ENCODE results near the gene MAN1B1. TPM values are rescaled to one million over a fixed set of nuclear protein-coding genes. Genes with fewer than 3 reads are reported as not detected.

The MAN1B1 gene
- polyA plus RNA-seq, 2 of the 4 experiments (the other 2 are of a cell fraction), result 31.7 to 48.6 TPM

DNA sequence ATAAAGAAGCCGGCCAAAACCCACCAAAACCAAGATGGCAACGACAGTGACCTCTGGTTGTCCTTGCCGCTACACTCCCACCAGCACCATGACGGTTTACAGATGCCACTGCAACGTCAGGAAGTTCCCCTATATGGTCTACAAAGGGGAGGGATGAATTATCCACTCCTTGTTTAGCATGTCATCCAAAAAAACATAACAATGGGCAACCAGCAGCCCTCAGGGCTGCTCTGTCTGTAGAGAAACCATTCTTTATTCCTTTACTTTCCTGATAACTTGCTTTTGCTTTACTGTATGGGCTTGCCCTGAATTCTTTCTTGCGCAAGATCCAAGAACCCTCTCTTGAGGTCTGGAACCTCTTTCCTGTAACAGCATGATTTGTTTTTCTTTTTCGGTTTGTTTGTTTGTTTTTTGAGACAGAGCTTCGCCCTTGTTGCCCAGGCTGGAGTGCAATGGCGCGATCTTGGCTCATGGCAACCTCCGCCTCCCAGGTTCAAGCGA is 11.5 kb upstream of the MAN1B1 start:
- Histone ChIP-seq H3K4me2 (no peak overlapping the region), H3K27ac (no peak overlapping the region), H3K4me1 (peaks cover 17% of the 10 kb centered on the region), H3K9me3 (no peaks in the 10 kb centered on the region), H3K4me3 (no peak overlapping the region)
- no peak for DNase-seq (ENCODE audit: low read depth in 1 of 2, low spot score in 1 of 2)
- no peak for ATAC-seq
- 85% methylated on average over 12 of the region's 12 CpGs for WGBS (ENCODE audit: missing lambda C conversion rate)
- TF ChIP-seq ZFP36 (IDR thresholded peaks at IDR 0.05; ENCODE audit: borderline replicate concordance, partially characterized antibody) (no peak), NR3C1 (IDR thresholded peaks at IDR 0.05) (no peak), JUNB (IDR thresholded peaks at IDR 0.05) (no peak), CEBPB (IDR thresholded peaks at IDR 0.05) (peak in 1 of 2 experiments; percentile 73; a peak in 1 of 4 replicates)
- CTCF ChIA-PET, result interaction anchor here (1.9 to 24.0 kb wide), 6 partner anchors 7 to 161 kb away, joined by 6 to 321 read pairs (median 13); partner anchors contain the start of genes ABCA2, MAN1B1, NPDC1 and SAPCD2
- POLR2A ChIA-PET, result no interaction called here
- FAIRE-seq, result no peak

DNA sequence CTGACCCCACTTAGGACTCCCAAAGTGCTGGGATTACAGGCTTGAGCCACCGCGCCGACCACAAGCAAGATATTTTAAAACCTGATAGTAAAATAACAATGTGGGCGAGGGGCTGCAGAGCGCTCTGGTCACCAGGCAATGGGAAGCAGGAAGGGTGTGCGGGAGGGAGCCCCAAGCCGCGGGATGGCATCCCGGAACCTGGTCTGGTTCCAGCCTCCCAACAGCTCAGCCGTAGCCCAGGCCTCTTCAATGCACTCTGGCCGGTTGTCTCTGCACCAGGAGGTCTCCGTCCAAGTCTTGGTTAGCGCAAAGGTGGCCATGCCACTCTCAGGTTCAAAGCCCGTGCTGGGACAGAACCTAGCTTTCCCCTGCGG is 10.2 kb upstream of the MAN1B1 start:
- H3K4me3 ChIP-seq, result peak overlapping the region; percentile 66
- ATAC-seq, result peak in 1 of 2 experiments; percentile 12; a peak in 1 of 6 replicates
- peak overlapping the region; percentile 95 for H3K4me2 ChIP-seq
- TF ChIP-seq SMC3 (IDR thresholded peaks at IDR 0.05), result no peak
- no peak for TF ChIP-seq EHF (CRISPR knock-in tag; IDR thresholded peaks at IDR 0.05)
- TF ChIP-seq PHF8 (IDR thresholded peaks at IDR 0.05; ENCODE audit: borderline replicate concordance, low read depth), result no peak
- TF ChIP-seq, protein P1, sequence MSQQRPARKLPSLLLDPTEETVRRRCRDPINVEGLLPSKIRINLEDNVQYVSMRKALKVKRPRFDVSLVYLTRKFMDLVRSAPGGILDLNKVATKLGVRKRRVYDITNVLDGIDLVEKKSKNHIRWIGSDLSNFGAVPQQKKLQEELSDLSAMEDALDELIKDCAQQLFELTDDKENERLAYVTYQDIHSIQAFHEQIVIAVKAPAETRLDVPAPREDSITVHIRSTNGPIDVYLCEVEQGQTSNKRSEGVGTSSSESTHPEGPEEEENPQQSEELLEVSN (IDR thresholded peaks at IDR 0.05; ENCODE audit: borderline replicate concordance, low read depth), result no peak
- TF ChIP-seq JUN (IDR thresholded peaks at IDR 0.05), result no peak
- TF ChIP-seq, protein P2, sequence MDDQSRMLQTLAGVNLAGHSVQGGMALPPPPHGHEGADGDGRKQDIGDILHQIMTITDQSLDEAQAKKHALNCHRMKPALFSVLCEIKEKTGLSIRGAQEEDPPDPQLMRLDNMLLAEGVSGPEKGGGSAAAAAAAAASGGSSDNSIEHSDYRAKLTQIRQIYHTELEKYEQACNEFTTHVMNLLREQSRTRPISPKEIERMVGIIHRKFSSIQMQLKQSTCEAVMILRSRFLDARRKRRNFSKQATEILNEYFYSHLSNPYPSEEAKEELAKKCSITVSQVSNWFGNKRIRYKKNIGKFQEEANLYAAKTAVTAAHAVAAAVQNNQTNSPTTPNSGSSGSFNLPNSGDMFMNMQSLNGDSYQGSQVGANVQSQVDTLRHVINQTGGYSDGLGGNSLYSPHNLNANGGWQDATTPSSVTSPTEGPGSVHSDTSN (IDR thresholded peaks at IDR 0.05), result no peak
- TF ChIP-seq ZC3H11A (IDR thresholded peaks at IDR 0.05), result no peak
- TF ChIP-seq HOXA7 (CRISPR knock-in tag; IDR thresholded peaks at IDR 0.05), result no peak
- TF ChIP-seq ZNF302 (CRISPR knock-in tag; IDR thresholded peaks at IDR 0.05), result no peak
- TF ChIP-seq, protein P3, sequence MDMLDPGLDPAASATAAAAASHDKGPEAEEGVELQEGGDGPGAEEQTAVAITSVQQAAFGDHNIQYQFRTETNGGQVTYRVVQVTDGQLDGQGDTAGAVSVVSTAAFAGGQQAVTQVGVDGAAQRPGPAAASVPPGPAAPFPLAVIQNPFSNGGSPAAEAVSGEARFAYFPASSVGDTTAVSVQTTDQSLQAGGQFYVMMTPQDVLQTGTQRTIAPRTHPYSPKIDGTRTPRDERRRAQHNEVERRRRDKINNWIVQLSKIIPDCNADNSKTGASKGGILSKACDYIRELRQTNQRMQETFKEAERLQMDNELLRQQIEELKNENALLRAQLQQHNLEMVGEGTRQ (IDR thresholded peaks at IDR 0.05), result no peak
- no peak for TF ChIP-seq POLR2A (IDR thresholded peaks at IDR 0.05; ENCODE audit: low read length)
- TF ChIP-seq, protein P4, sequence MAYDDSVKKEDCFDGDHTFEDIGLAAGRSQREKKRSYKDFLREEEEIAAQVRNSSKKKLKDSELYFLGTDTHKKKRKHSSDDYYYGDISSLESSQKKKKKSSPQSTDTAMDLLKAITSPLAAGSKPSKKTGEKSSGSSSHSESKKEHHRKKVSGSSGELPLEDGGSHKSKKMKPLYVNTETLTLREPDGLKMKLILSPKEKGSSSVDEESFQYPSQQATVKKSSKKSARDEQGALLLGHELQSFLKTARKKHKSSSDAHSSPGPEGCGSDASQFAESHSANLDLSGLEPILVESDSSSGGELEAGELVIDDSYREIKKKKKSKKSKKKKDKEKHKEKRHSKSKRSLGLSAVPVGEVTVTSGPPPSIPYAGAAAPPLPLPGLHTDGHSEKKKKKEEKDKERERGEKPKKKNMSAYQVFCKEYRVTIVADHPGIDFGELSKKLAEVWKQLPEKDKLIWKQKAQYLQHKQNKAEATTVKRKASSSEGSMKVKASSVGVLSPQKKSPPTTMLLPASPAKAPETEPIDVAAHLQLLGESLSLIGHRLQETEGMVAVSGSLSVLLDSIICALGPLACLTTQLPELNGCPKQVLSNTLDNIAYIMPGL (CRISPR knock-in tag; IDR thresholded peaks at IDR 0.05; ENCODE audit: borderline replicate concordance), result no peak
- TF ChIP-seq, protein P5, sequence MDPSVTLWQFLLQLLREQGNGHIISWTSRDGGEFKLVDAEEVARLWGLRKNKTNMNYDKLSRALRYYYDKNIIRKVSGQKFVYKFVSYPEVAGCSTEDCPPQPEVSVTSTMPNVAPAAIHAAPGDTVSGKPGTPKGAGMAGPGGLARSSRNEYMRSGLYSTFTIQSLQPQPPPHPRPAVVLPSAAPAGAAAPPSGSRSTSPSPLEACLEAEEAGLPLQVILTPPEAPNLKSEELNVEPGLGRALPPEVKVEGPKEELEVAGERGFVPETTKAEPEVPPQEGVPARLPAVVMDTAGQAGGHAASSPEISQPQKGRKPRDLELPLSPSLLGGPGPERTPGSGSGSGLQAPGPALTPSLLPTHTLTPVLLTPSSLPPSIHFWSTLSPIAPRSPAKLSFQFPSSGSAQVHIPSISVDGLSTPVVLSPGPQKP (IDR thresholded peaks at IDR 0.05; ENCODE audit: low read depth, low read length), result no peak
- TF ChIP-seq FOXS1 (CRISPR knock-in tag; IDR thresholded peaks at IDR 0.05), result no peak
- TF ChIP-seq RCOR1 (IDR thresholded peaks at IDR 0.05; ENCODE audit: low read depth, low read length), result no peak
- no peak for TF ChIP-seq RAD21 (conservative IDR thresholded peaks at IDR 0.05 in 1 of 2, IDR thresholded peaks at IDR 0.05 in 1 of 2)
- TF ChIP-seq RNF2 (IDR thresholded peaks at IDR 0.05; ENCODE audit: borderline replicate concordance, low read depth), result no peak
- no peak for TF ChIP-seq NFE2L2 (conservative IDR thresholded peaks at IDR 0.05; ENCODE audit: low read length)
- WGBS (ENCODE audit: missing lambda C conversion rate), result 84% methylated on average over 14 of the region's 15 CpGs
- ChIA-PET CTCF (interaction anchor here (1.2 to 24.0 kb wide), 8 partner anchors 9 to 160 kb away, joined by 3 to 321 read pairs (median 8); partner anchors contain the start of genes ABCA2, MAN1B1, NPDC1 and SAPCD2), POLR2A (interaction anchor here (1.1 kb wide), 1 partner anchor 10 kb away, joined by 4 read pairs; the partner anchor contains the start of gene MAN1B1)
- H3K4me1 ChIP-seq, result peaks cover 11% of the 10 kb centered on the region
- DNase-seq (ENCODE audit: low read depth in 1 of 2, low spot score in 1 of 2), result no peak
- peak overlapping the region; percentile 72 to 92; a peak in 5 of 6 replicates for H3K27ac ChIP-seq
- no peaks in the 10 kb centered on the region for H3K9me3 ChIP-seq
- no peak for FAIRE-seq
